NCI-H2227 (cell line): Measurements from ENCODE around the gene MMP25.
"Not testable (repeated sequence)": the region's sequence is repeated elsewhere in the genome, so short reads cannot be mapped to it uniquely, and the experiment has no call there.

Experiments
- DNase-seq: peaks from one replicate; lab custom pipeline; 2025; ENCODE audit not compliant: unreplicated experiment; lab: John Stamatoyannopoulos, UW

Gene MMP25

DNA sequence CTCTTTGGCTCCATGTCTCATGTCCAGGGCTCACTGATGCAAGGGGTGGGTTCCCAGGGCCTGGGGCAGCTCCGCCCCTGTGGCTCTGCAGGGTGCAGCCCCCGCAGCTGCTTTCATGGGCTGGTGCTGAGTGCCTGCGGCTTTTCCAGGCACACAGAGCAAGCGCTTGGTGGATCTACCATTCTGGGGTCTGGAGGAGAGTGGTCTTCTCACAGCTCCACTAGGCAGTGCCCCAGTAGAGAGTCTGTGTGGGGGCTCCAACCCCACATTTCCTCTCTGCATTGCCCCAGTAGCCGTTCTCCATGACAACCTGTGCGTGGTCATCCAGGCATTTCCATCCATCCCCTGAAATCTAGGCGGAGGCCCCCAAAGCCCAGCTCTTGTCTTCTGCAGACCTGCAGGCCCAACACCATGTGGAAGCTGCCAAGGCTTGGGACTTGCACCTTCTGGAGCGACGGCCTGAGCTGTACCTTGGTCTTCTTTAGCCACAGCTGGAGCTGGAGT is 24.3 kb downstream of the MMP25 start:
- no peak for DNase-seq

- no peak for DNase-seq
Measured at GRCh38 chr16:3071655-3072054, 25.3 kb downstream of the MMP25 start.

DNA sequence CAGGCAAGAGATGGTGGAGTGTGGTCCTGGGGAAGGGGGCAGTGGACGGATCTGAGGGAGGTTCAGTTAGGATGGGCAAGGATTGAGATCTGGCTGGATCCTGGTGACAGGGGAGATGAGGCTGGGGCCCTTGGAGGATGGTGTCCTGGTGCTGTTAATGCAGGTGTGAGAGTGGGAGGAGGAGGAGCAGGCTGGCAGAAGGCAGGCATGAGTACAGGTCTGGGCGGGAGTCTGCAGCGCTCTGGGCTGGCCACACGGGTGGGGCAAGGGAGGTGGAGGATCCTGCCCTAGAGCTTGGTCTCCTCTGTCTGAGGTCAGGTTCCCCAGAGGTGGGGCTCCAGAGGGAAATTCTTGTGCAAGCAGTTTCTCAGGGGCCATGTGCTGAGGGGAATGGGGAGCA is 25.8 kb downstream of the MMP25 start:
- DNase-seq = not testable (repeated sequence)

DNA sequence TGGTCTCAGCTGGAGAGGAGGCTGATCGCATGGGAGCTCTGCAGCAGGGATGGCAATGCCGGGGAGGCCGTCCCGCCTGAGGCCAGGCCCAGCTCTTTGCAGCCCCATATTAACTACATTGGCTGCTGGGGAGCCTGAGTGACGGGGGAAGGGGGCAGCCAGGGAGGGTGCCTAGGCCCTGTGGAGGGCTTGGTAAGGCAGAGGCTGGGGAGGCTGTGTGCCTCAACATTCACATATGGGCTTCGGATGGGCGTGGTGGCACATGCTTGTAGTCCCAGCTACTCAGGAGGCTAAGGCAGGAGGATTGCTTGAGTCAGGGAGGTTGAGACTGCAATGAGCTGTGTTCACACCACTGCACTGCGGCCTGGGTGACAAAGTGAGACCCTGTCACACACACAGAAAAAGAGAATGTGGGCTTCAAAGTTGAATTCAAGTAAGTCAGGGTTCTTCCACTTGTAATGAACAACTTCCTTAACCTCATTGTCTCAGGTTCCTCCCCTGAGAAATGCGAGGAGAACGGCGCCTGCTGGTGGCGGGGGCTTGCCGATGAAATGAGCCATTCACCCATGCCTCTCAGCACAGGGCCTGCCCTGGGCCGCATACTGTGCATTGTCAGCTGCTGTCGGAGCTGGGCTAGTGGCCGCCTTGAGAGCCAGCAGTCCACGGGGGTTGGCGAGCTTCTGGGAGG is 26.4 kb downstream of the MMP25 start:
- not testable (repeated sequence) for DNase-seq

DNA sequence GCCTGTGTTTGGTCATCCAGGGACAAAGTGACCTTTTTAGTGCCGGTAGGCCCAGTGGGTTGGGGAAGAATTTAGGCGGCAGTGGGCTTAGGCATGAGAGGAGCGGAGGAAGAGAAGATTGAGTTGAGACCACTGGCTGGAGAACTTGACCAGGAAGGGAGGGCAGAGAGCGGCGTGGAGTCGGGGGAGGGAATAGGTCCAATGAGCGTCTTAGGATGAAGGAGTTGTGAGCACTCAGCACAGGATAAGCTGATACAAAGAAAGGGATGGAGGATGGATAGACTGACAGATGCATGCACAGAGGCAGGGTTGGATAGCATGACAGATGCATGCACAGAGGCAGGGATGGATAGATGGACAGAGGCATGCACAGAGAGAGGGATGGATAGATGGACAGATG is 27.1 kb downstream of the MMP25 start:
- no peak for DNase-seq

- no peak for DNase-seq
Measured at GRCh38 chr16:3074860-3075522, 28.6 kb downstream of the MMP25 start.

GRCh38 chr16:3075523-3075915 is 29.2 kb downstream of the MMP25 start:
- DNase-seq = no peak

- DNase-seq = not testable (repeated sequence)
Measured at GRCh38 chr16:3075946-3076345, 29.6 kb downstream of the MMP25 start.

GRCh38 chr16:3076577-3076976 is 30.2 kb downstream of the MMP25 start:
- DNase-seq = no peak

DNA sequence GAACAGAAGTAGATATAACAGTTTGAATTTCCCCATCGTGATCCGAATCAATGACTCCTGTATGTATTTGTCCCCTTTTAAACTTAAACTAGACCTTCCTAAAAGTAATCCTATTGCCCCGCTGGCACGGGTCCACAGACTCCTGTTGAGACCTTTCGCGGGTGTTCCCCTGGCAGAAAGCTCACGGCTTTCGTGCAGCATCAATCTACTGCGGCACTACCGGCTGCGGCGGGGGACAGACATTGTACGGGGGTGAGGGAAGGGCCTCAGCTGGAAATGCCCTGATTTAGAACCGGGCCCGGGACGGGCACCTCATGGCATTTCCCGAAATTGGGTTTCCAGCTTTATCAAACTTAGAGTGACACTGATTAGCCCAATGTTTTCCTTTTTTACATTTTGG is 33.7 kb downstream of the MMP25 start:
- no peak for DNase-seq

GRCh38 chr16:3081957-3082356 is 35.6 kb downstream of the MMP25 start:
- not testable (repeated sequence) for DNase-seq

DNA sequence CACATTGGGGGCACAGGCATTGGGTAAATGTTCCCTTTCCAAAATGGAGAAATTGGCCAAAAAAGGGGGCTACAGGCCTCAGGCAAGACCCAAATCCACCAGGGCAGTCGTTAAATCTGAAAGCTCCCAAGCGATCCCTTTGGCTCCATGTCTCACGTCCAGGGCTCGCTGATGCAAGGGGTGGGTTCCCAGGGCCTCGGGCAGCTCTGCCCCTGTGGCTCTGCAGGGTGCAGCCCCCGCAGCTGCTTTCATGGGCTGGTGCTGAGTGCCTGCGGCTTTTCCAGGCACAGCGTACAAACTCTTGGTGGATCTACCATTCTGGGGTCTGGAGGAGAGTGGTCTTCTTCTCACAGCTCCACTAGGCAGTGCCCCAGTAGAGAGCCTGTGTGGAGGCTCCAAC is 37.0 kb downstream of the MMP25 start:
- not testable (repeated sequence) for DNase-seq

GRCh38 chr16:3084491-3084890 is 38.1 kb downstream of the MMP25 start:
- no peak for DNase-seq

DNA sequence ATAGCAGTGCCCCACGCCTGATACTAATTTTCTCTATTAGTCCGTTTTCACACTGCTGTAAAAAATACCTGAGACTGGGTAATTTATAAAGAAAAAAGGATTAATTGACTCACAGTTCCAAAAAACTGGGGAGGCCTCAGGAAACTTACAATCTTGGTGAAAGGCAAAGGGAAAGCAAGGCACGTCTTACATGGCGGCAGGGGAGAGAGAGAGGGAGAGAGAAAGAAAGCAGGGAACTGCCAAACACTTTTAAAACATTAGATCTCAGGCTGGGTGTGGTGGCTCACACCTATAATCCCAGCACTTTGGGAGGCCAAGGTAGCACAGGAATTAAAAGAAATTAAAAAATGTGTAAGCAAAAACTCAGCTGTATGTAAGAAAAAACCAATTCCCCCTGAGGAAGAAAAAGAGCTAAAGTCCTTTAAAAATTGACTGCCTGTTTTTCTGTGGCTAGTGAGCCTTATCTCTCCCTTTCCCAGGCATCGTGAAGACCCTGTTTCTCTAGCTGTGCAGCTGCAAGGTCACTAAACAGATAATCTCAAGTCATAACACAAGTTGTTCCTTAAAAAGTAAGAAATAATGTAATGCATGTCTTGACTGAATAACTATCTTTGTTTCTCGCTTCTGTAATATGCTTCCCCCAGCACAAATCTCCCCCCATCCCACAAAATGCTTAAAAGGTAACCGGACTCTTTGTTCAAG is 38.8 kb downstream of the MMP25 start:
- DNase-seq = no peak

- DNase-seq = no peak
Measured at GRCh38 chr16:3085868-3086595, 39.7 kb downstream of the MMP25 start.

GRCh38 chr16:3086596-3087242 is 40.4 kb downstream of the MMP25 start:
- DNase-seq = no peak

DNA sequence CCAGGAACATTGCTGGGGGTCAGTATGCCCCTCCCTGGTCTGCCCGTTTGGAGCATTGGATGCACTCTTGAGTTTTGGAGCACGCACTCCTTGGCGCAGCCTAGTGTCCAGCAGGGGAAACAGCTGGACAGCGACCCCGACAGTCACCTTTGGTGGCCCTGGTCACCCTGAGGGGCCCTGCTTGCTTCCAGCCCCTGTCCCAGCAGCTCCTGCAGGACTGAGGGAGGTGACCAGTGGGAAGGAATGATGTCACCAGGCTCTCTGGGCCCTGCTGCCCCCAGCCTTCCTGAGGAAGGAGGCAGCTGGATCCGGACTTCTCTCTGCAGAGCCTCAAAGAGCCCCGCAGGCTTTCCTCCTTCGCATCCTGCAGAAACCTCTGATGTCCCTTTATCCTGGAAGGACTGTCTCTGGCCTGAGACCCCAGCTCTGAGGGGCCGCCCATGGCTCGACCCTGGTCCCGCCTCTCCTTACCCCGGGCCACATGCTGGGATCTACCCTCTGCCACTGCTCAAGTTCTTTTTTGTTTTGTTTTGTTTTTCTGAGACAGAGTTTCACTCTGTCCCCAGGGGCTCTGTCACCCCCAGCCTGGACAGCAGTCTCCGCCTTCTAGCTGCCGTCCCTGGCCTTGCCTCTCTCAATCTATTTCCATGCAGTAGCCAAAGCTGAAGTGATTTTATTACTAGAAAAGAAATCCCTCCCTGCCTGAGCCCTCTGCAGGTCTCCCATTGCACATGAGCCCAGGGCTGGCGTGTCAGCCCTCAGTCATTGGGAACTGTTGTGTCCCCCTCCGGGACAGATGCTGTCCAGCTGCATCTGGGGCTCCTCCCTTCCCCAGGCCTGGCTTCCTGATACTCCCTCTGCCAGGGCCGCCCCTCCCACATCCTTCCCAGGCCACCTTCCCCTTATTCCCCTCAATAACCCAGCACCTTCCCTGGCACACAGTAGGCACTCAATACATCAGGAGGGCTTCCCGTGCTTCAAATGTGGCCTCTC is 41.2 kb downstream of the MMP25 start:
- no peak for DNase-seq

- DNase-seq = no peak
Measured at GRCh38 chr16:3088450-3088849, 42.1 kb downstream of the MMP25 start.

DNA sequence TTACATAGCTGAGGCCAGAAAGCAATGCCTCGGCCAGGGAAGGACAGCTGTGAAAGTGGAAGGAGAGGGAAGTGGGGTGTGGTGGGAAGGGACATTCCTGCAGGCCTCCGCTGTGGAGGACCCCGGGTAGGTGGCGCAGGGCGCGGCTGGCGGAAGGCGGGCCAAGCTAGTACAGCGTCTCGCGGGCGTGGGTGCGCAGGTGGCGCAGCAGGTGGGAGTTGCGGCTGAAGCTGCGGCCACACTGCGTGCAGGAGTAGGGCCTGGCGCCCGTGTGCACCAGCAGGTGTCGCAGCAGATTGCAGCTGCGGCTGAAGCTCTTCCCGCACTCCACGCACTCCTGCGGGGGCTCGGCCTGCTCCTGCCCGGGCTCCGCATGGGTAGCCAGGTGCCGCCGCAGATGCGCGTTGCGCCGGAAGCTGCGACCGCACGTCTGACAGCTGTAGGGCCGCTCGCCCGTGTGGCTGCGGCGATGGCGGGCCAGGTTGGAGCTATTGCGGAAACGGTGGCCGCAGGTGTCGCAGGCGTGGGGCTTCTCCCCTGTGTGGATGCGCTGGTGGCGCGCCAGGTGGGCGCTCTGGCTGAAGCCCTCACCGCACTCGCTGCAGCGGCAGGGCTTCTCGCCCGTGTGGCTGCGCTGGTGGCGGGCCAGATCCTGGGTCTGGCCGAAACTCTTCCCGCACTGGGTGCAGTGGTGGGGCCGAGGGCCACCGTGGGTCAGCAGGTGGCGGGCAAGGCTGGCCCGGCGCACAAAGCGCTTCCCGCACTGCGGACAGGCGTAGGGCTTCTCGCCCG is 42.8 kb downstream of the MMP25 start:
- DNase-seq = no peak
